ENCODE measurements around the gene CELA2B. TPM values are rescaled to one million over a fixed set of nuclear protein-coding genes. Genes with fewer than 3 reads are reported as not detected.

CELA2B gene
- polyA plus RNA-seq, 1 of the 3 experiments (the other 2 are of a cell fraction): not detected

GRCh38 chr1:15507278-15507677 lies 31.4 kb downstream of the CELA2B start:
- H3K4me3 ChIP-seq (ENCODE audit: low read depth in 2 of 2, low read length in 1 of 2): no peak overlapping the region
- no peak for DNase-seq
- no peak overlapping the region for H3K9ac ChIP-seq
- 89% methylated on average over 5 of the region's 5 CpGs for WGBS (ENCODE audit: low lambda C conversion rate)
- TF ChIP-seq RAD21 (IDR thresholded peaks at IDR 0.05; ENCODE audit: low read length) (no peak), TCF12 (IDR thresholded peaks at IDR 0.05) (no peak), CHD2 (IDR thresholded peaks at IDR 0.05; ENCODE audit: low read length, partially characterized antibody) (no peak), JUND (IDR thresholded peaks at IDR 0.05) (no peak), TEAD4 (IDR thresholded peaks at IDR 0.05; ENCODE audit: borderline replicate concordance, insufficient read depth) (no peak), POLR2AphosphoS5 (IDR thresholded peaks at IDR 0.05; ENCODE audit: low read depth, low read length) (no peak), FOXM1 (IDR thresholded peaks at IDR 0.05; ENCODE audit: low read depth) (no peak), SIN3A (IDR thresholded peaks at IDR 0.05; ENCODE audit: borderline replicate concordance, low read depth, low read length) (no peak), TAF1 (IDR thresholded peaks at IDR 0.05; ENCODE audit: borderline replicate concordance, low read depth, low read length) (no peak), NFIC (IDR thresholded peaks at IDR 0.05; ENCODE audit: borderline replicate concordance) (no peak), GABPA (IDR thresholded peaks at IDR 0.05; ENCODE audit: low read depth) (no peak), SMC3 (IDR thresholded peaks at IDR 0.05; ENCODE audit: low read depth, low read length) (no peak)
- TF ChIP-seq, protein P1, sequence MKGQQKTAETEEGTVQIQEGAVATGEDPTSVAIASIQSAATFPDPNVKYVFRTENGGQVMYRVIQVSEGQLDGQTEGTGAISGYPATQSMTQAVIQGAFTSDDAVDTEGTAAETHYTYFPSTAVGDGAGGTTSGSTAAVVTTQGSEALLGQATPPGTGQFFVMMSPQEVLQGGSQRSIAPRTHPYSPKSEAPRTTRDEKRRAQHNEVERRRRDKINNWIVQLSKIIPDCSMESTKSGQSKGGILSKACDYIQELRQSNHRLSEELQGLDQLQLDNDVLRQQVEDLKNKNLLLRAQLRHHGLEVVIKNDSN (IDR thresholded peaks at IDR 0.05; ENCODE audit: borderline replicate concordance, low read depth): no peak
- TF ChIP-seq, protein P2, sequence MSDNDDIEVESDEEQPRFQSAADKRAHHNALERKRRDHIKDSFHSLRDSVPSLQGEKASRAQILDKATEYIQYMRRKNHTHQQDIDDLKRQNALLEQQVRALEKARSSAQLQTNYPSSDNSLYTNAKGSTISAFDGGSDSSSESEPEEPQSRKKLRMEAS (IDR thresholded peaks at IDR 0.05; ENCODE audit: low read depth): no peak
- no peaks in the 10 kb centered on the region for H3K27me3 ChIP-seq (ENCODE audit: insufficient read depth)
- H3K36me3 ChIP-seq (replicated peaks in 1 of 2; ENCODE audit: control insufficient read depth in 1 of 2, insufficient read depth in 2 of 2, low read length in 1 of 2): peaks cover 0 to 14% of the 10 kb centered on the region in 2 experiments
- CTCF ChIA-PET: no interaction called here
- H4K20me1 ChIP-seq (ENCODE audit: insufficient read depth): no peaks in the 10 kb centered on the region
- H2AFZ ChIP-seq (ENCODE audit: low read depth): no peak overlapping the region
- no peak overlapping the region for H3K4me2 ChIP-seq
- no peaks in the 10 kb centered on the region for H3K79me2 ChIP-seq (ENCODE audit: insufficient read depth)
- no peaks in the 10 kb centered on the region for H3K9me2 ChIP-seq
- H3K4me1 ChIP-seq (ENCODE audit: control insufficient read depth in 1 of 2, insufficient read depth in 2 of 2, low read depth in 1 of 2, low read length in 1 of 2): no peaks in the 10 kb centered on the region
- H3K9me3 ChIP-seq: no peaks in the 10 kb centered on the region
- no peaks in the 10 kb centered on the region for H3F3A ChIP-seq (replicated peaks; ENCODE audit: insufficient read depth)
- POLR2A ChIA-PET: no interaction called here
- no peak overlapping the region for H3K27ac ChIP-seq (ENCODE audit: low read depth in 2 of 2, low read length in 1 of 2)

GRCh38 chr1:15508700-15509487 lies 33.0 kb downstream of the CELA2B start:
- Histone ChIP-seq H3K4me2 (no peak overlapping the region), H3K27me3 (ENCODE audit: insufficient read depth) (no peaks in the 10 kb centered on the region), H4K20me1 (ENCODE audit: insufficient read depth) (no peaks in the 10 kb centered on the region), H3K36me3 (replicated peaks in 1 of 2; ENCODE audit: control insufficient read depth in 1 of 2, insufficient read depth in 2 of 2, low read length in 1 of 2) (peaks cover 0 to 14% of the 10 kb centered on the region in 2 experiments), H3K27ac (ENCODE audit: low read depth in 2 of 2, low read length in 1 of 2) (no peak overlapping the region), H3K4me1 (ENCODE audit: control insufficient read depth in 1 of 2, insufficient read depth in 2 of 2, low read depth in 1 of 2, low read length in 1 of 2) (no peaks in the 10 kb centered on the region), H3K4me3 (ENCODE audit: low read depth in 2 of 2, low read length in 1 of 2) (no peak overlapping the region), H3K9me3 (no peaks in the 10 kb centered on the region), H3K9me2 (no peaks in the 10 kb centered on the region), H3F3A (replicated peaks; ENCODE audit: insufficient read depth) (no peaks in the 10 kb centered on the region), H2AFZ (ENCODE audit: low read depth) (no peak overlapping the region), H3K79me2 (ENCODE audit: insufficient read depth) (no peaks in the 10 kb centered on the region), H3K9ac (no peak overlapping the region)
- WGBS (ENCODE audit: low lambda C conversion rate): 88% methylated on average over 12 of the region's 12 CpGs
- TF ChIP-seq RAD21 (IDR thresholded peaks at IDR 0.05; ENCODE audit: low read length) (no peak), GATA2 (CRISPR knock-in tag; IDR thresholded peaks at IDR 0.05) (no peak), RFX5 (IDR thresholded peaks at IDR 0.05; ENCODE audit: low read length) (no peak), CTCF (IDR thresholded peaks at IDR 0.05) (no peak), EP300 (IDR thresholded peaks at IDR 0.05; ENCODE audit: borderline replicate concordance in 1 of 2, low read depth in 1 of 2, low read length in 1 of 2) (no peak), GABPA (IDR thresholded peaks at IDR 0.05; ENCODE audit: low read depth) (no peak), ELF1 (IDR thresholded peaks at IDR 0.05) (no peak)
- TF ChIP-seq, protein P2 (IDR thresholded peaks at IDR 0.05; ENCODE audit: low read depth): no peak
- TF ChIP-seq, protein P3, sequence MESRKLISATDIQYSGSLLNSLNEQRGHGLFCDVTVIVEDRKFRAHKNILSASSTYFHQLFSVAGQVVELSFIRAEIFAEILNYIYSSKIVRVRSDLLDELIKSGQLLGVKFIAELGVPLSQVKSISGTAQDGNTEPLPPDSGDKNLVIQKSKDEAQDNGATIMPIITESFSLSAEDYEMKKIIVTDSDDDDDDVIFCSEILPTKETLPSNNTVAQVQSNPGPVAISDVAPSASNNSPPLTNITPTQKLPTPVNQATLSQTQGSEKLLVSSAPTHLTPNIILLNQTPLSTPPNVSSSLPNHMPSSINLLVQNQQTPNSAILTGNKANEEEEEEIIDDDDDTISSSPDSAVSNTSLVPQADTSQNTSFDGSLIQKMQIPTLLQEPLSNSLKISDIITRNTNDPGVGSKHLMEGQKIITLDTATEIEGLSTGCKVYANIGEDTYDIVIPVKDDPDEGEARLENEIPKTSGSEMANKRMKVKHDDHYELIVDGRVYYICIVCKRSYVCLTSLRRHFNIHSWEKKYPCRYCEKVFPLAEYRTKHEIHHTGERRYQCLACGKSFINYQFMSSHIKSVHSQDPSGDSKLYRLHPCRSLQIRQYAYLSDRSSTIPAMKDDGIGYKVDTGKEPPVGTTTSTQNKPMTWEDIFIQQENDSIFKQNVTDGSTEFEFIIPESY (IDR thresholded peaks at IDR 0.05; ENCODE audit: borderline replicate concordance, low read depth): no peak
- DNase-seq: no peak
- ChIA-PET CTCF (no interaction called here), POLR2A (no interaction called here)

All from SK-N-SH (cell line).